HEK293 (cell line): ENCODE data around the gene KIAA0319L.

Experiments used
- CTCF ChIA-PET: fragments of 350-600 bp; formaldehyde crosslinking; extraction: SDS; loops from one replicate; lab custom pipeline; 2021; ENCODE audit warnings: antibody characterized with exemption; lab: Yijun Ruan, JAX
- POLR2A ChIA-PET: fragments of 300-600 bp; formaldehyde crosslinking; extraction: SDS; loops from one replicate; lab custom pipeline; 2020; ENCODE audit warnings: antibody characterized with exemption, inconsistent platforms; lab: Yijun Ruan, JAX
- H3K27ac ChIP-seq: fragments of 200-500 bp; sonication (Bioruptor generic); 2 replicates; pipeline ENCODE4 v1.5.1; 2014; ENCODE audit warnings: low read depth, low read length, control low read depth, inconsistent platforms; ENCODE audit errors: extremely low read depth
- H3K36me3 ChIP-seq, 2 experiments: fragments of 200-500 bp in 1 of 2; sonication (Bioruptor generic) in 1 of 2; 1 replicate in 1 of 2; 2 replicates in 1 of 2; pipeline ENCODE4 v1.5.1; 2014 to 2017; ENCODE audit warnings: inconsistent platforms in 2 of 2, low read length in 2 of 2; ENCODE audit not compliant: control insufficient read depth in 2 of 2, insufficient read depth in 1 of 2
- H3K4me1 ChIP-seq: fragments of 200-500 bp; sonication (Bioruptor generic); 2 replicates; pipeline ENCODE4 v1.5.1; 2014; ENCODE audit warnings: mild to moderate bottlenecking, low read length, inconsistent platforms; ENCODE audit not compliant: control insufficient read depth, insufficient read depth
- H3K4me3 ChIP-seq: 2 replicates; pipeline ENCODE4 v1.5.1; 2011; ENCODE audit warnings: low read depth, mild to moderate bottlenecking, control low read depth, low read length, moderate library complexity
- H3K9me3 ChIP-seq: fragments of 200-500 bp; sonication (Bioruptor generic); 2 replicates; pipeline ENCODE4 v1.5.1; 2014; ENCODE audit warnings: low read depth, low read length, inconsistent platforms; ENCODE audit not compliant: control insufficient read depth, insufficient read depth
- FEZF1 ChIP-seq: fragments of 450-650 bp; formaldehyde crosslinking; IDR thresholded peaks from 2 replicates; pipeline ENCODE4 v1.5.1; 2016; ENCODE audit warnings: missing biosample characterization, missing genetic modification characterization
- GLI4 ChIP-seq: fragments of 450-650 bp; formaldehyde crosslinking; IDR thresholded peaks from 2 replicates; pipeline ENCODE4 v1.5.1; 2016; ENCODE audit warnings: missing biosample characterization, missing genetic modification characterization
- KLF1 ChIP-seq: fragments of 450-650 bp; formaldehyde crosslinking; IDR thresholded peaks from 2 replicates; pipeline ENCODE4 v1.5.1; 2016; ENCODE audit warnings: missing biosample characterization, missing genetic modification characterization
- KLF8 ChIP-seq: fragments of 450-650 bp; formaldehyde crosslinking; IDR thresholded peaks from 2 replicates; pipeline ENCODE4 v1.5.1; 2016; ENCODE audit warnings: missing biosample characterization, missing genetic modification characterization
- MYNN ChIP-seq: fragments of 450-650 bp; formaldehyde crosslinking; IDR thresholded peaks from 2 replicates; pipeline ENCODE4 v1.5.1; 2016; ENCODE audit warnings: missing biosample characterization, missing genetic modification characterization, borderline replicate concordance
- PRDM1 ChIP-seq: fragments of 450-650 bp; formaldehyde crosslinking; IDR thresholded peaks from 2 replicates; pipeline ENCODE4; 2016; ENCODE audit warnings: missing biosample characterization, missing genetic modification characterization
- RBAK ChIP-seq: fragments of 450-650 bp; formaldehyde crosslinking; IDR thresholded peaks from 2 replicates; pipeline ENCODE4 v1.5.1; 2016; ENCODE audit warnings: missing biosample characterization, missing genetic modification characterization
- SCRT2 ChIP-seq: fragments of 450-650 bp; formaldehyde crosslinking; IDR thresholded peaks from 2 replicates; pipeline ENCODE4 v1.5.1; 2016; ENCODE audit warnings: missing biosample characterization, missing genetic modification characterization
- ZBTB17 ChIP-seq: fragments of 450-650 bp; formaldehyde crosslinking; IDR thresholded peaks from 2 replicates; pipeline ENCODE4 v1.5.1; 2016; ENCODE audit warnings: missing biosample characterization, missing genetic modification characterization
- ZBTB20 ChIP-seq: fragments of 450-650 bp; formaldehyde crosslinking; IDR thresholded peaks from 2 replicates; pipeline ENCODE4 v1.5.1; 2016; ENCODE audit warnings: missing biosample characterization, missing genetic modification characterization
- ZFP37 ChIP-seq: fragments of 450-650 bp; formaldehyde crosslinking; IDR thresholded peaks from 2 replicates; pipeline ENCODE4 v1.5.1; 2016; ENCODE audit warnings: missing biosample characterization, missing genetic modification characterization
- ZNF138 ChIP-seq: fragments of 450-650 bp; formaldehyde crosslinking; IDR thresholded peaks from 2 replicates; pipeline ENCODE4 v1.5.1; 2016; ENCODE audit warnings: missing biosample characterization, missing genetic modification characterization, borderline replicate concordance
- ZNF19 ChIP-seq: fragments of 450-650 bp; formaldehyde crosslinking; IDR thresholded peaks from 2 replicates; pipeline ENCODE4; 2016; ENCODE audit warnings: missing biosample characterization, missing genetic modification characterization, low read depth
- ZNF24 ChIP-seq: fragments of 450-650 bp; formaldehyde crosslinking; IDR thresholded peaks from 2 replicates; pipeline ENCODE4 v1.5.1; 2016; ENCODE audit warnings: missing biosample characterization, missing genetic modification characterization
- ZNF280D ChIP-seq: fragments of 450-650 bp; formaldehyde crosslinking; IDR thresholded peaks from 2 replicates; pipeline ENCODE4 v1.5.1; 2016; ENCODE audit warnings: missing biosample characterization, missing genetic modification characterization
- ZNF350 ChIP-seq: fragments of 450-650 bp; formaldehyde crosslinking; IDR thresholded peaks from 2 replicates; pipeline ENCODE4 v1.5.0; 2017; ENCODE audit warnings: missing biosample characterization, mild to moderate bottlenecking, missing genetic modification characterization
- ZNF398 ChIP-seq: fragments of 450-650 bp; formaldehyde crosslinking; IDR thresholded peaks from 2 replicates; pipeline ENCODE4 v1.5.1; 2017; ENCODE audit warnings: missing biosample characterization, missing genetic modification characterization
- ZNF521 ChIP-seq: fragments of 450-650 bp; formaldehyde crosslinking; IDR thresholded peaks from 2 replicates; pipeline ENCODE4 v1.5.1; 2017; ENCODE audit warnings: missing biosample characterization, mild to moderate bottlenecking, missing genetic modification characterization
- ZNF529 ChIP-seq: fragments of 450-650 bp; formaldehyde crosslinking; IDR thresholded peaks from 2 replicates; pipeline ENCODE4 v1.5.1; 2017; ENCODE audit warnings: missing genetic modification characterization, missing biosample characterization; ENCODE audit not compliant: insufficient replicate concordance
- ZNF544 ChIP-seq: fragments of 450-650 bp; formaldehyde crosslinking; IDR thresholded peaks from 2 replicates; pipeline ENCODE4 v1.5.0; 2017; ENCODE audit warnings: missing biosample characterization, missing genetic modification characterization
- ZNF585B ChIP-seq: fragments of 450-650 bp; formaldehyde crosslinking; IDR thresholded peaks from 2 replicates; pipeline ENCODE4 v1.5.1; 2016; ENCODE audit warnings: missing biosample characterization, missing genetic modification characterization
- ZNF600 ChIP-seq: fragments of 450-650 bp; formaldehyde crosslinking; IDR thresholded peaks from 2 replicates; pipeline ENCODE4 v1.5.1; 2016; ENCODE audit warnings: missing biosample characterization, missing genetic modification characterization
- ZNF623 ChIP-seq: fragments of 450-650 bp; formaldehyde crosslinking; IDR thresholded peaks from 2 replicates; pipeline ENCODE4 v1.5.1; 2016; ENCODE audit warnings: missing biosample characterization, missing genetic modification characterization
- ZNF629 ChIP-seq: fragments of 450-650 bp; formaldehyde crosslinking; IDR thresholded peaks from 2 replicates; pipeline ENCODE4 v1.5.1; 2017; ENCODE audit warnings: missing biosample characterization, missing genetic modification characterization
- ZNF776 ChIP-seq: fragments of 450-650 bp; formaldehyde crosslinking; IDR thresholded peaks from 2 replicates; pipeline ENCODE4 v1.5.0; 2017; ENCODE audit warnings: missing biosample characterization, missing genetic modification characterization, borderline replicate concordance
- ZNF777 ChIP-seq: fragments of 450-650 bp; formaldehyde crosslinking; IDR thresholded peaks from 2 replicates; pipeline ENCODE4 v1.5.1; 2017; ENCODE audit warnings: missing biosample characterization, missing genetic modification characterization, borderline replicate concordance
- ZNF837 ChIP-seq: fragments of 450-650 bp; formaldehyde crosslinking; IDR thresholded peaks from 2 replicates; pipeline ENCODE4 v1.5.1; 2016; ENCODE audit warnings: missing biosample characterization, missing genetic modification characterization
- ZSCAN4 ChIP-seq: fragments of 450-650 bp; formaldehyde crosslinking; IDR thresholded peaks from 2 replicates; pipeline ENCODE4 v1.5.1; 2017; ENCODE audit warnings: missing biosample characterization, missing genetic modification characterization
- TF ChIP-seq, protein P1 (sequence below): fragments of 450-650 bp; formaldehyde crosslinking; IDR thresholded peaks from 2 replicates; pipeline ENCODE4 v1.5.1; 2016; ENCODE audit warnings: missing biosample characterization, missing genetic modification characterization

Gene KIAA0319L

GRCh38 chr1:35570589-35571137 lies 13.5 kb upstream of the KIAA0319L start (continued):
- no peak for TF ChIP-seq RBAK (tag by site-specific recombination)
- TF ChIP-seq ZNF629, result peak; percentile 32; the same call in 1 of the 2 replicates
- TF ChIP-seq ZSCAN4 (tag by site-specific recombination), result no peak
- TF ChIP-seq ZNF24 (tag by site-specific recombination), result no peak
- TF ChIP-seq ZNF600 (tag by site-specific recombination), result peak; percentile 50; the same call in 1 of the 2 replicates

GRCh38 chr1:35569936-35570335 lies 12.7 kb upstream of the KIAA0319L start:
- Histone ChIP-seq H3K36me3 (peaks cover 0 to 23% of the 10 kb centered on the region in 2 experiments; a peak in 1 of 3 replicates), H3K9me3 (no peaks in the 10 kb centered on the region)
- TF ChIP-seq ZNF529 (no peak), ZNF776 (no peak), ZBTB20 (tag by site-specific recombination) (peak; percentile 68), MYNN (tag by site-specific recombination) (no peak), ZNF350 (no peak), ZNF138 (tag by site-specific recombination) (no peak), SCRT2 (tag by site-specific recombination) (no peak)
- TF ChIP-seq, protein P1, sequence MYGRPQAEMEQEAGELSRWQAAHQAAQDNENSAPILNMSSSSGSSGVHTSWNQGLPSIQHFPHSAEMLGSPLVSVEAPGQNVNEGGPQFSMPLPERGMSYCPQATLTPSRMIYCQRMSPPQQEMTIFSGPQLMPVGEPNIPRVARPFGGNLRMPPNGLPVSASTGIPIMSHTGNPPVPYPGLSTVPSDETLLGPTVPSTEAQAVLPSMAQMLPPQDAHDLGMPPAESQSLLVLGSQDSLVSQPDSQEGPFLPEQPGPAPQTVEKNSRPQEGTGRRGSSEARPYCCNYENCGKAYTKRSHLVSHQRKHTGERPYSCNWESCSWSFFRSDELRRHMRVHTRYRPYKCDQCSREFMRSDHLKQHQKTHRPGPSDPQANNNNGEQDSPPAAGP (tag by site-specific recombination), result no peak
- TF ChIP-seq, all 188 proteins: peak for 1
- Histone ChIP-seq H3K27ac (no peak overlapping the region), H3K4me3 (no peak overlapping the region), H3K4me1 (no peaks in the 10 kb centered on the region)
- CTCF ChIA-PET, result interaction anchor here (0.6 to 4.5 kb wide), 5 partner anchors 10 to 205 kb away, joined by 3 to 51 read pairs (median 6); no protein-coding TSS in a partner anchor
- POLR2A ChIA-PET, result no interaction called here

DNA sequence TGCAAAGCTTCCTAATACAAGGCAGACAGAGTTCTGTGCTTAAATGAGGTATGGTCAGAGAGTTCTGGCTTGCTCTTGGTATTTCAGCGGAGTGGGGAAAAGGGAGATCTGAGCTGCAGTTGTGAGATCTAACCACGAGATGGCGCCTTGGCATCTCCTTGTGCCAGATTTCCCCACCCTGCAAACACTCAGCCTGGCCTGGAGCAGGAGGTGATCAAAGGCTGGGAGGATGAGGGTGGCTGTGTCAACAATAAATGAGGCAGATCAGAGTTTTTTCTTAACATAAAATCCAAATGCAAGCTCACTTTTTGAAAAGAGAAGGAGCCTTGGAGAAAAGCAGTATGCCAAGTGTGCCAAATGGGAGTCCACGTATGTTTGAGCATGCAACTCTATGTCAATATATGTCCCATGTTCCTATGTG lies 11.8 kb upstream of the KIAA0319L start:
- Histone ChIP-seq H3K4me3 (no peak overlapping the region), H3K9me3 (no peaks in the 10 kb centered on the region), H3K27ac (no peak overlapping the region), H3K4me1 (no peaks in the 10 kb centered on the region), H3K36me3 (peaks cover 0 to 32% of the 10 kb centered on the region in 2 experiments; a peak in 1 of 3 replicates)
- ChIA-PET POLR2A (interaction anchor here (0.6 to 1.5 kb wide), 6 partner anchors 10 to 208 kb away, joined by 3 to 10 read pairs (median 4); partner anchors contain the start of genes CLSPN, KIAA0319L and NCDN), CTCF (interaction anchor here (0.6 to 3.6 kb wide), 46 partner anchors 10 to 564 kb away, joined by 3 to 83 read pairs (median 4); partner anchors contain the start of gene CLSPN)
- TF ChIP-seq ZNF544 (tag by site-specific recombination) (no peak), ZNF777 (no peak), KLF8 (tag by site-specific recombination) (0 out of 2 replicates have a peak, but pooled peaks have one; percentile 52), FEZF1 (no peak), KLF1 (tag by site-specific recombination) (no peak), PRDM1 (tag by site-specific recombination) (no peak), ZNF280D (tag by site-specific recombination) (no peak), ZNF19 (no peak), ZNF837 (no peak), ZNF623 (no peak), ZNF585B (tag by site-specific recombination) (no peak), GLI4 (tag by site-specific recombination) (no peak), ZBTB17 (tag by site-specific recombination) (peak; percentile 44; the same call in 1 of the 2 replicates), ZNF398 (no peak), ZFP37 (tag by site-specific recombination) (no peak), ZNF521 (tag by site-specific recombination) (no peak)
